ENCODE data around the gene TIMP1. TPM values are rescaled to one million over a fixed set of nuclear protein-coding genes. Genes with fewer than 3 reads are reported as not detected.

The TIMP1 gene
- total RNA-seq, 3 donors from 2014 or later = 25.4 to 143 (median 96.9) TPM

DNA sequence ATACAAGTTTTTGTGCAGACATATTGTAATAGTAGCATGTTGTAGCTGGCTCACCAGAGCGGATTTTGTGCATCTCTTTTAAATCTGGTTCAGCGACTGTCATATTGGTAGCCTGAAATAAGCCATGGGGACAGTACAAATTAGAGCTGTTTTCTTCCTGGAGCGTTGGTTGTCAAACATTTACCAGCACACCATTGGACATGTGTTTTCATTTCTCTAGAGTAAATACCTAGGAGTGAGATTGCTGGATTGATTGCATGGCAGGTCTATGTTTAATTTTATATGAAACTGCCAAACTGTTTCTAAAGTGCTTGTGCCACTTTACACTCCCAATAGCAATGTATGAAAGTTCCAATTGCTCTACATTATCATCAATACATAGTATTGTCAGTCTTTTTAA is 23.8 kb upstream of the TIMP1 start:
- Histone ChIP-seq H3K36me3 (ENCODE audit: low read depth) (no peaks in the 10 kb centered on the region), H3K4me3 (no peak overlapping the region), H3K4me1 (ENCODE audit: low read depth) (peaks cover 6% of the 10 kb centered on the region), H3K9me3 (no peaks in the 10 kb centered on the region)
- ATAC-seq (no peak), DNase-seq (peak in 1 of 3 donors; percentile 37)
- TF ChIP-seq CTCF (IDR thresholded peaks at IDR 0.05) = no peak
- intact Hi-C loops (cut with DNase I, micrococcal nuclease) = no loop called here

- no peaks in the 10 kb centered on the region for H3K36me3 ChIP-seq (ENCODE audit: low read depth)
- DNase-seq (no peak), ATAC-seq (no peak)
- H3K4me1 ChIP-seq (ENCODE audit: low read depth) = peaks cover 6% of the 10 kb centered on the region
- intact Hi-C loops (cut with DNase I, micrococcal nuclease) = no loop called here
- no peak overlapping the region for H3K4me3 ChIP-seq
- H3K9me3 ChIP-seq = no peaks in the 10 kb centered on the region
- TF ChIP-seq CTCF (IDR thresholded peaks at IDR 0.05) = no peak
These were observed 21.9 kb upstream of the TIMP1 start for GRCh38 chrX:47560179-47560933.

DNA sequence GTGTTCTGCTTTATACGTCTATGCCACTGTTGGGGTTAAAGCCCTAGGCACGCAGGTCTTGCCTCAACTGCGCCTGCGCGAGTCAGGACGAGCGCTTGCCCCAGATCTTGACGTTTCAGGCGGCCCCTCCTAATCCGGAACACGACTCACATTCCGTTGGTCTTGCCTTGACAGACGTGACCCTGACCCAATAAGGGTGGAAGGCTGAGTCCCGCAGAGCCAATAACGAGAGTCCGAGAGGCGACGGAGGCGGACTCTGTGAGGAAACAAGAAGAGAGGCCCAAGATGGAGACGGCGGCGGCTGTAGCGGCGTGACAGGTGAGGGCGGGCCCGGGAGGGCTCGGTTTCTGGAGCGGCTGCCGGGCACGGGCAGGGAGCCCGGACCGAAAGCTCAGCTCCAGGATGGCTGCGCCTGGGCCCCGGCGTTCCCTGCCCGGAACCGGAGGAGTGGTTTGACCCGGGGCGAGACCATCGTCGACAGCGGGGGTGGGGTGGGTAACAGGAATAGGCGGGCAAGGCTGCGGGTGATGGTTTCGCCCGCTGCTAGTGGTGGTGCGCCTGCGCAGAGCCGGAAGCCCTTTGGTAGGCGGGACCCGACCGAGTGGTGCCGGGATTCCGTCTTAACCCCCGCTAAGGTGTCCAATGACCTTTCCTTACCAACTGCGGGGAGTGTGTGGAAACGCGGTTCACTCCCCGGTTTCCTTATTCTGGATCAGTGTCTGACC is 21.1 kb upstream of the TIMP1 start, which contains the start of gene ARAF:
Gene ARAF, plus strand, starts transcription at position 272 of the 725 bp plus-strand sequence. CDS start 1,763 bp downstream, outside the sequence.
- intact Hi-C loops (cut with DNase I, micrococcal nuclease) = no loop called here
- no peaks in the 10 kb centered on the region for H3K9me3 ChIP-seq
- ATAC-seq (peak; percentile 92), DNase-seq (peak; percentile 94 to 97 (median 95))
- no peaks in the 10 kb centered on the region for H3K36me3 ChIP-seq (ENCODE audit: low read depth)
- peak within 1 kb of the TSS; percentile 17 for H3K4me3 ChIP-seq
- TF ChIP-seq CTCF (IDR thresholded peaks at IDR 0.05) = no peak
- peaks cover 6% of the 10 kb centered on the region for H3K4me1 ChIP-seq (ENCODE audit: low read depth)

DNA sequence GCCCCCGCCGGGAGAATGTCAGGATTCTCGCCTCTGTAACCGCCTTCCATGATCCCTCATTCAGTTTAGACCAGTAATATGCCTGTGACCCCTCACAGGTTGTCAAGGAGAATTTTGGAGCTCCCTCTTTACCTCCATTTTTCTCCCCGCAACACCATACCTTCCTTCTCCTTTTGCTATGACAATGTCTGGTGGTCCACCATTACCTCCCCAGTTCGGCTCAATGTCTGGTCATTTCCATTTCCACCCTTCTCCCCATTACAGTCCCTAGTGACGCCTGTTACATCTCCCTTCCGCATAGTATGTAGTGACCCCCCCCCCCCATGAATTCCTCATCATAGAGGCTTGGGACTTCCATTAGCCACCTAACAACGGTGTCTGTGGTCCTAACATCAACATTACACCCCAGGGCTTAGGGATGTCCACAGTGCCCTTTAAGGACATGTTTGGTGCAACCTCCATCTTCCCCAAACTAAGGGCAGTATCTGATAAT is 20.5 kb upstream of the TIMP1 start:
- DNase-seq (no peak), ATAC-seq (no peak)
- Histone ChIP-seq H3K36me3 (ENCODE audit: low read depth) (no peaks in the 10 kb centered on the region), H3K9me3 (no peaks in the 10 kb centered on the region), H3K4me1 (ENCODE audit: low read depth) (peaks cover 6% of the 10 kb centered on the region), H3K4me3 (peak overlapping the region; percentile 17)
- TF ChIP-seq CTCF (IDR thresholded peaks at IDR 0.05) = no peak
- intact Hi-C loops (cut with DNase I, micrococcal nuclease) = no loop called here

DNA sequence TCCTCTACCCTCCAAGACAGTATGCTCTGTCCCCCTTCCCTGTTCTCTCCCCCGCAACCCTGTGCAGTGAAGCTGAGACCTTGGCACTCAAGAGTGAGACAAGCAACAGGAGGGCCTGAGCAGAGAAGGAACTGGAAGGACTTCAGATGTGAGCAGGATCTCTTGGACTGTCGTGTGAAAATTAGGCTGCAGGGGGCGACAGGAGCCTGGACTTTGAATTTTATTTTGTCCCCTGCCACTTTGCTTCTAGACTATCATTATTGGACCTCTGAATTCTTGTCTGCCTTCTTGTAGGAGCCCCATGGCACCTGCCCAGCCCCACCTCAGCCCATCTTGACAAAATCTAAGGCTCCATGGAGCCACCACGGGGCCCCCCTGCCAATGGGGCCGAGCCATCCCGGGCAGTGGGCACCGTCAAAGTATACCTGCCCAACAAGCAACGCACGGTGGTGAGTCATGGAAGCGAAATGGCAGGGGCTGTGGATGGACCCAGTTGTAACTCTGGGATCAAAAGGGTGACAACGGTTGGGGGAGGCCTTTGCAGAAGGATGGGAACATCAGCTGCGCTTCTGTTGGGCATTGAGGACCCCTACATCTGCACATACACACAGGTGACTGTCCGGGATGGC is 19.5 kb upstream of the TIMP1 start:
- TF ChIP-seq CTCF (IDR thresholded peaks at IDR 0.05) = no peak
- DNase-seq = peak in 1 of 3 donors; percentile 41
- intact Hi-C loops (cut with DNase I, micrococcal nuclease) = no loop called here
- Histone ChIP-seq H3K9me3 (no peaks in the 10 kb centered on the region), H3K4me3 (no peak overlapping the region), H3K36me3 (ENCODE audit: low read depth) (no peaks in the 10 kb centered on the region), H3K4me1 (ENCODE audit: low read depth) (peaks cover 6% of the 10 kb centered on the region)
- no peak for ATAC-seq
